ENCODE measurements around the gene GRK3.

Gene GRK3

GRCh38 chr22:25745341-25746011 is 181.0 kb downstream of the GRK3 start:
- no peak overlapping the region for H3K27ac ChIP-seq
- peaks cover 0 to 25% (median 6%) of the 10 kb centered on the region in 4 donors for H3K4me1 ChIP-seq
- DNase-seq, result no peak
- no peaks in the 10 kb centered on the region for H3K27me3 ChIP-seq
- H3K9me3 ChIP-seq, result no peaks in the 10 kb centered on the region
- H3K36me3 ChIP-seq, result no peaks in the 10 kb centered on the region
- no peak for TF ChIP-seq CTCF (IDR thresholded peaks at IDR 0.05)
- intact Hi-C loops (cut with DNase I; ENCODE audit: low total_unique reads), result no loop called here
- H3K4me3 ChIP-seq, result no peak overlapping the region

- Histone ChIP-seq H3K36me3 (no peaks in the 10 kb centered on the region), H3K9me3 (no peaks in the 10 kb centered on the region), H3K27me3 (no peaks in the 10 kb centered on the region), H3K4me1 (peaks cover 0 to 25% (median 6%) of the 10 kb centered on the region in 4 donors), H3K27ac (no peak overlapping the region), H3K4me3 (no peak overlapping the region)
- DNase-seq, result no peak
- TF ChIP-seq CTCF (IDR thresholded peaks at IDR 0.05), result no peak
- intact Hi-C loops (cut with DNase I; ENCODE audit: low total_unique reads), result no loop called here
Measured at GRCh38 chr22:25746012-25746373, 181.5 kb downstream of the GRK3 start.

- no peak for TF ChIP-seq CTCF (IDR thresholded peaks at IDR 0.05)
- Histone ChIP-seq H3K4me1 (peaks cover 0 to 22% (median 6%) of the 10 kb centered on the region in 4 donors), H3K27me3 (no peaks in the 10 kb centered on the region), H3K36me3 (no peaks in the 10 kb centered on the region), H3K27ac (peak overlapping the region; percentile 82 to 83), H3K9me3 (no peaks in the 10 kb centered on the region), H3K4me3 (peak overlapping the region in 1 of 2 donors; percentile 14)
- peak; percentile 78 to 93 for DNase-seq
- intact Hi-C loops (cut with DNase I; ENCODE audit: low total_unique reads), result no loop called here
Measured at GRCh38 chr22:25747245-25747944, 182.9 kb downstream of the GRK3 start.

- no peak for TF ChIP-seq CTCF (IDR thresholded peaks at IDR 0.05)
- Histone ChIP-seq H3K4me3 (no peak overlapping the region), H3K36me3 (no peaks in the 10 kb centered on the region), H3K27me3 (no peaks in the 10 kb centered on the region), H3K27ac (peak overlapping the region; percentile 82 to 83), H3K9me3 (no peaks in the 10 kb centered on the region), H3K4me1 (peaks cover 0 to 22% (median 6%) of the 10 kb centered on the region in 4 donors)
- intact Hi-C loops (cut with DNase I; ENCODE audit: low total_unique reads), result no loop called here
- no peak for DNase-seq
Measured at GRCh38 chr22:25748140-25748539, 183.7 kb downstream of the GRK3 start.

GRCh38 chr22:25748704-25749103 is 184.2 kb downstream of the GRK3 start:
- Histone ChIP-seq H3K36me3 (no peaks in the 10 kb centered on the region), H3K4me3 (no peak overlapping the region), H3K27me3 (no peaks in the 10 kb centered on the region), H3K9me3 (no peaks in the 10 kb centered on the region), H3K4me1 (peaks cover 0 to 22% (median 6%) of the 10 kb centered on the region in 4 donors), H3K27ac (peak overlapping the region; percentile 82 to 83)
- intact Hi-C loops (cut with DNase I; ENCODE audit: low total_unique reads), result no loop called here
- DNase-seq, result no peak
- TF ChIP-seq CTCF (IDR thresholded peaks at IDR 0.05), result no peak
